22Rv1 (cell line): Measurements from ENCODE around the gene ESYT2.

Experiments used
- CTCF ChIP-seq: fragments of 450-650 bp; IDR thresholded peaks from 2 replicates; pipeline ENCODE4 v1.5.1; 2017; ENCODE audit warnings: mild to moderate bottlenecking
- ZFX ChIP-seq: fragments of 450-650 bp; IDR thresholded peaks from 2 replicates; pipeline ENCODE4 v1.6.1; 2017; ENCODE audit warnings: antibody characterized with exemption, borderline replicate concordance

- TF ChIP-seq CTCF = no peak
- no peak for TF ChIP-seq ZFX
These were observed 58.0 kb downstream of the ESYT2 start for GRCh38 chr7:158771213-158771834.
